HEK293 (cell line): ENCODE data around the gene PTBP1.

Source experiments
- REST ChIP-seq: fragments of 450-650 bp; formaldehyde crosslinking; IDR thresholded peaks from 2 replicates; pipeline ENCODE4 v1.5.1; 2016; ENCODE audit warnings: missing biosample characterization, missing genetic modification characterization
- TRIM28 ChIP-seq: IDR thresholded peaks from 2 replicates; pipeline ENCODE4 v1.6.1; 2011; ENCODE audit warnings: low read length, control low read depth, borderline replicate concordance
- YY1 ChIP-seq: fragments of 450-650 bp; formaldehyde crosslinking; IDR thresholded peaks from 2 replicates; pipeline ENCODE4 v1.5.1; 2018; ENCODE audit warnings: missing biosample characterization, missing genetic modification characterization
- ZBTB20 ChIP-seq: fragments of 450-650 bp; formaldehyde crosslinking; IDR thresholded peaks from 2 replicates; pipeline ENCODE4 v1.5.1; 2016; ENCODE audit warnings: missing biosample characterization, missing genetic modification characterization
- ZNF10 ChIP-seq: fragments of 450-650 bp; formaldehyde crosslinking; IDR thresholded peaks from 2 replicates; pipeline ENCODE4 v1.5.1; 2017; ENCODE audit warnings: missing biosample characterization, missing genetic modification characterization
- ZNF169 ChIP-seq: fragments of 450-650 bp; formaldehyde crosslinking; IDR thresholded peaks from 2 replicates; pipeline ENCODE4 v1.5.1; 2016; ENCODE audit warnings: missing biosample characterization, missing genetic modification characterization
- ZNF24 ChIP-seq: fragments of 450-650 bp; formaldehyde crosslinking; IDR thresholded peaks from 2 replicates; pipeline ENCODE4 v1.5.1; 2016; ENCODE audit warnings: missing biosample characterization, missing genetic modification characterization
- ZNF416 ChIP-seq: fragments of 450-650 bp; formaldehyde crosslinking; IDR thresholded peaks from 2 replicates; pipeline ENCODE4 v1.5.1; 2016; ENCODE audit warnings: missing biosample characterization, missing genetic modification characterization
- ZNF555 ChIP-seq: fragments of 450-650 bp; formaldehyde crosslinking; conservative IDR thresholded peaks from 2 replicates; pipeline ENCODE4 v1.5.1; 2017; ENCODE audit warnings: missing biosample characterization, mild to moderate bottlenecking, missing genetic modification characterization, inconsistent platforms
- ZNF76 ChIP-seq: fragments of 450-650 bp; formaldehyde crosslinking; IDR thresholded peaks from 2 replicates; pipeline ENCODE4; 2016; ENCODE audit warnings: low read depth, missing biosample characterization, missing genetic modification characterization, borderline replicate concordance
- ZNF768 ChIP-seq: fragments of 450-650 bp; formaldehyde crosslinking; IDR thresholded peaks from 2 replicates; pipeline ENCODE4 v1.5.1; 2018; ENCODE audit warnings: missing biosample characterization, mild to moderate bottlenecking, missing genetic modification characterization
- ZSCAN18 ChIP-seq: fragments of 450-650 bp; formaldehyde crosslinking; IDR thresholded peaks from 2 replicates; pipeline ENCODE4 v1.5.1; 2016; ENCODE audit warnings: missing biosample characterization, missing genetic modification characterization
- TF ChIP-seq, protein P1 (sequence below): fragments of 450-650 bp; formaldehyde crosslinking; IDR thresholded peaks from 2 replicates; pipeline ENCODE4 v1.5.1; 2016; ENCODE audit warnings: missing biosample characterization, missing genetic modification characterization

- TF ChIP-seq, protein P1, sequence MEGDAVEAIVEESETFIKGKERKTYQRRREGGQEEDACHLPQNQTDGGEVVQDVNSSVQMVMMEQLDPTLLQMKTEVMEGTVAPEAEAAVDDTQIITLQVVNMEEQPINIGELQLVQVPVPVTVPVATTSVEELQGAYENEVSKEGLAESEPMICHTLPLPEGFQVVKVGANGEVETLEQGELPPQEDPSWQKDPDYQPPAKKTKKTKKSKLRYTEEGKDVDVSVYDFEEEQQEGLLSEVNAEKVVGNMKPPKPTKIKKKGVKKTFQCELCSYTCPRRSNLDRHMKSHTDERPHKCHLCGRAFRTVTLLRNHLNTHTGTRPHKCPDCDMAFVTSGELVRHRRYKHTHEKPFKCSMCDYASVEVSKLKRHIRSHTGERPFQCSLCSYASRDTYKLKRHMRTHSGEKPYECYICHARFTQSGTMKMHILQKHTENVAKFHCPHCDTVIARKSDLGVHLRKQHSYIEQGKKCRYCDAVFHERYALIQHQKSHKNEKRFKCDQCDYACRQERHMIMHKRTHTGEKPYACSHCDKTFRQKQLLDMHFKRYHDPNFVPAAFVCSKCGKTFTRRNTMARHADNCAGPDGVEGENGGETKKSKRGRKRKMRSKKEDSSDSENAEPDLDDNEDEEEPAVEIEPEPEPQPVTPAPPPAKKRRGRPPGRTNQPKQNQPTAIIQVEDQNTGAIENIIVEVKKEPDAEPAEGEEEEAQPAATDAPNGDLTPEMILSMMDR (tag by site-specific recombination), result no peak
- TF ChIP-seq YY1 (tag by site-specific recombination), result no peak
- no peak for TF ChIP-seq REST (tag by site-specific recombination)
- TF ChIP-seq ZNF10 (tag by site-specific recombination), result no peak
- TF ChIP-seq TRIM28, result no peak
- no peak for TF ChIP-seq ZSCAN18 (tag by site-specific recombination)
- no peak for TF ChIP-seq ZNF169 (tag by site-specific recombination)
- no peak for TF ChIP-seq ZNF416 (tag by site-specific recombination)
- no peak for TF ChIP-seq ZNF555
- no peak for TF ChIP-seq ZBTB20 (tag by site-specific recombination)
- no peak for TF ChIP-seq ZNF76 (tag by site-specific recombination)
- no peak for TF ChIP-seq ZNF24
- TF ChIP-seq ZNF768 (tag by site-specific recombination), result no peak
Observed at GRCh38 chr19:810883-811489, 13.7 kb downstream of the PTBP1 start.
